NCI-H345 treated with DMSO at 0.1 percent for 48 hours (cell line): ENCODE measurements around the gene TTYH3.
"Not testable (repeated sequence)": the region's sequence is repeated elsewhere in the genome, so short reads cannot be mapped to it uniquely, and the experiment has no call there.

Source experiments
- DNase-seq: peaks from one replicate; lab custom pipeline; 2025; ENCODE audit not compliant: unreplicated experiment; lab: John Stamatoyannopoulos, UW

The TTYH3 gene, protein sequence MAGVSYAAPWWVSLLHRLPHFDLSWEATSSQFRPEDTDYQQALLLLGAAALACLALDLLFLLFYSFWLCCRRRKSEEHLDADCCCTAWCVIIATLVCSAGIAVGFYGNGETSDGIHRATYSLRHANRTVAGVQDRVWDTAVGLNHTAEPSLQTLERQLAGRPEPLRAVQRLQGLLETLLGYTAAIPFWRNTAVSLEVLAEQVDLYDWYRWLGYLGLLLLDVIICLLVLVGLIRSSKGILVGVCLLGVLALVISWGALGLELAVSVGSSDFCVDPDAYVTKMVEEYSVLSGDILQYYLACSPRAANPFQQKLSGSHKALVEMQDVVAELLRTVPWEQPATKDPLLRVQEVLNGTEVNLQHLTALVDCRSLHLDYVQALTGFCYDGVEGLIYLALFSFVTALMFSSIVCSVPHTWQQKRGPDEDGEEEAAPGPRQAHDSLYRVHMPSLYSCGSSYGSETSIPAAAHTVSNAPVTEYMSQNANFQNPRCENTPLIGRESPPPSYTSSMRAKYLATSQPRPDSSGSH

DNA sequence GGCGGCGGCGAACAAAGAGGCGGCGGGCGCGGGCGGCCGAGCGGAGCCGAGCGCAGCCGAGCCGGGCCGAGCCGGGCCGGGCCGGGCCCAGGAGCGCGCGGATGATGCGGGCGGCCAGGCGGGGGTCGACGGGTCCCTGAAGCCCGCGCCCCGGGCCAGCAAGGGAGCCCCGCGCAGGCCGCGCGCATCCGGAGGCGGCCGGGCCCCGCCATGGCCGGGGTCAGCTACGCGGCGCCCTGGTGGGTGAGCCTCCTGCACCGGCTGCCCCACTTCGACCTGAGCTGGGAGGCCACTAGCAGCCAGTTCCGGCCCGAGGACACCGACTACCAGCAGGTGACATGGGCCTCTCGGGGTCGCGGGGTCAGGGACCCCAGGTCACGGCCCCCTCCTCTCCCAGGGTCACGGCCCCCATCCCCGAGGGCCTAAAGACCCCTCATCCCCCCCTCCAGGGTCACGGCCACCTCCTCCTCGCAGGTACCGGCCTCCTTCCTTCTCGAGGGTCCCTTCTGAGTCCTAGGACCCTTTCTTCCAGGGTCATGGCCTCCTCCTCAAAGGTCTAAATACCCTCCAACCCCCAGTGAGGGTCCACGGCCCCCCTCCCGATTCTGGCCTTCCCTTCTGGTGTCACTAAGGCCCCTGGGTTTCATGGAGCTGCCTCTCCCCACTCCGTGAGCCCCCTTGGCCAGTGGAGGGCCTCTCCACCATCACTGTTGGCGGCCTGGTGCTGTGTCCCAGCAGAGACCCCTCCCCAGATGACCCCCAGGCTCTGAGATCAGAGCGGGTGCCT is at the start of gene TTYH3:
Gene TTYH3 (plus strand): TSS at position 41 of the 787 bp plus-strand sequence. CDS start 170 bp downstream, at position 211.
- no peak for DNase-seq

DNA sequence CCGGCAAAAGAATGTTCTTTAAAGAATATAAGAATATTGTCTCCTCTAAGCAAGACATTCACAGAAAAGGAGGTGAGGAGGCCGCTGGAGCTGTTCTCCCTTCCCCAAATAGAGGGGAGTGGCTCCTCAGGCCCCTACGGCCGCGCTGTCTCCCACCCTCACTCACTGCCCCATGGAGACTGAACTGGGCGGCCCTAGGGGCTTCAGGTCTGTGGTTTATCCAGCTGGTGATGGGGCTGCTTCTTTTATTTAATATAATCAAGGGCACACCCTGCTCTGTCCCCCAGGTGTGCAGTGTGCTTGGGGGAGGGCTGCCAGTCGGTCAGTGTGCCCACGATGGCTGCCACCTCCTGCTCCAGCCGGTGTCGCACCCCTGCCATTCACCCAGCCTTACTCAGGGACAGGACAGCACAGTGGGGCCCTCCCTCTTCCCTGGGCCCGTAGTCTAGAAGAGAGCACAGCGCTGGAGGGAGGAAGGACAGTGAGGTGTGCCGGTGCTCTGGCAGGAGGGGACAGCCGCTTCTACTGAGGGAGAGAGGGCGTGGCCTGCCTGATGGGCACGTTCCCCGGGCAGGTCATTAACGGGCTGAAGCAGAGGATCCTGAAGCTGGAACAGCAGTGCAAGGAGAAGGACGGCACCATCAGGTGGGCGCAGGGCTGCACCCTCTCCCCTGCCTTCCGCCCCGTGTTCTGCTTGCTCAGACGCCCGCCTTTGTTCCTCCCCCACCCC is 49.6 kb upstream of the TTYH3 start:
- DNase-seq = no peak

DNA sequence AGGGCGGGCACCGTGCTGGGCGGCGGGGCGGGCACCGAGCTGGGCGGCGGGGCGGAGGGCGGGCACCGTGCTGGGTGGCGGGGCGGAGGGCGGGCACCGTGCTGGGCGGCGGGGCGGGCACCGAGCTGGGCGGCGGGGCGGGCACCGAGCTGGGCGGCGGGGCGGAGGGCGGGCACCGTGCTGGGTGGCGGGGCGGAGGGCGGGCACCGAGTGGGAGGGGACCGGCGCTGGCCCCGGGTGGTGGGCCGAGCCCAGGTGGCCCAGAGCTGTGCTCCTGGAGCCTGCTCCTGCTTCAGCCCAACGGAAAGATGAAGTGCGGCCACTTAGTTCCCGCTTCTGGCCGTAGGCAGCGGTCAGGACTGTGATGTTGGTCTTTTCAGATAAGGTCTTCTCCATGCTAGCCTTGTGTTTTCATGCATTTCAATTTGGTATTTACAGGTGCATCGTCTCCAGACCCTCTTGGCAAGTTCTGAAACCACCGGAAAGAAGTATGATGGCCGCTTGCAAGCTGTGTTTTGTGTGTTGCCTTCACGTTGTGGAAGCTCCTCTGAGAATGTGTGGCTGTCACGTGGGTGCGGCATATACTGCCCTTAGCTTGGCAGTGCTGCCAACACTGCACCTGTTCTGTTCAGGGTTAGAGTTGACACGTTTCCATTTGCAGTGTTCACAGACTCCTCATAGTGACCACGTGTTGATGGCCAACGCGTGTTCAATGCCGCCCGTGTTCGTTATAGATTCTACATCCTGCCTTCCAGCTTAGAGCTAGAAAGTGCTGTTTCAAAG is 47.8 kb upstream of the TTYH3 start:
- DNase-seq = no peak

DNA sequence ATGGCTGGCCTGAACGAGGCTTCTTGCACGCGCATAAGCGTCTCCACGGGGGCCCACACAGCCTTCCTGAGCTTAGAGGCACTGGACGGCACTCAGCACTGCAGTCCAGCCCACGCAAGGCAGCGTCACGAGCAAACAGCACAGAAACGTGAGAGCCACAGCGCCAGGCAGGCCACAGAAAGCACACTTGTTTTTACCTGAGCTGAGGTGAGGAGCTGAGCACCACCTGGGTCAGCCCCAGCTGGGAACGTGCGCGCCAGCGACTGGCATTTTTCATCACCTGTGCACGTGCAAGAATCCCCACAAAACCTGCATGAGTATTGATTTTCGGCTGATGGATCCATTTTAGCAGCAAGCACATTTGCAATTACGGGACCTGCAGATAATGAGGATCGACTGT is 46.3 kb upstream of the TTYH3 start:
- DNase-seq = no peak

DNA sequence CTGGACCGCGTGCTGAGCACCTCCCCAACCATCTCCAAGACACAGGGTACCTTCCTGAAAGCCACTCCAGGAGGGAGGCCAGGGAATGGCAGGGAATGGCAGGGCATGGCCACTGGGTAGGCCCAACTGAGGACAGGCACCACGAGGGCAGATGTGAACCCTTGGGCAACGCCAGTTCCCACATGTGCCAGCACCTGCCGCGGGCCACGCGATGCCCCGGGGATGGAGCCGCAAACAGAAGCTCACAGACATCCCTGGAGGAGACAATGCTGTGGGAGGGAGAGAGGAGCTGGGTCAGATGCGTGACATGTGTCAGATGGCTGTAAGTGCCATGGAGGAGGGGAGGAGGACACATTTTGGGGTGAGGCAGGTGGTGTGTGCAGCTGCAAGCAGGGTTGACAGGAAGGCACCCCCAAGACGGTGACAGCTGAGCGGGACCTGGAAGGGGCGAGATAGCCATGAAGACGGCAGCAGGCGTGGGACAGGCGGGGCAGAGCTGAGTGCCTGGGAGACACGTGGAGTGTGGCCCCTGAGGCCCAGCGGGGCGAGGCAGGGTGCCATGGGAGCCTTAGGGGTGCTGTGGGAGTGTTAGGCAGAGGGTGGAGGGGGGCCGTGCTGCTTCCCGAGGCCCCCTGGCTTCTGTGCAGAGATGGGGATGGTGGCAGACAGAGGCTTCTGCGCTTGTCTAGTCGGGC is 45.3 kb upstream of the TTYH3 start:
- DNase-seq = no peak

DNA sequence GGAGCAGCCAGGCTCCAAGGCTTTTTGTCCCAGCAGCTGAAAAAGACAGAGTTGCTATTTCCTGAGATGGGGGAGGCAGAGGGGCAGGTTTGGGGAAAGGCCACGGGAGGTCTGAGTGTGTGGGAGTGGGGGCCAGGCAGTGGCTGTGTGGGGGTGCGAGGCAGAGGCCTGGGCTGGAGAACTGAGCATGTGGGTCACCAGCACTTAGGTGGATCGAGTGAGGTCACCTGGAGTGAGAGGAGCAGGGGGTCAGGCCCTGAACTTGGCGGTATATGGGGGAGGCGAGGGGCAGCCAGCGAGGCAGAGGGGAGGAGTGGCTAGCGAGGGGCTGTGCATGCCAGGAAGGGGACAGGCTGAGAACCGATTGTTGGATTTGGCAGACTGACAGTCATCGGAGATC is 44.7 kb upstream of the TTYH3 start:
- DNase-seq = no peak

DNA sequence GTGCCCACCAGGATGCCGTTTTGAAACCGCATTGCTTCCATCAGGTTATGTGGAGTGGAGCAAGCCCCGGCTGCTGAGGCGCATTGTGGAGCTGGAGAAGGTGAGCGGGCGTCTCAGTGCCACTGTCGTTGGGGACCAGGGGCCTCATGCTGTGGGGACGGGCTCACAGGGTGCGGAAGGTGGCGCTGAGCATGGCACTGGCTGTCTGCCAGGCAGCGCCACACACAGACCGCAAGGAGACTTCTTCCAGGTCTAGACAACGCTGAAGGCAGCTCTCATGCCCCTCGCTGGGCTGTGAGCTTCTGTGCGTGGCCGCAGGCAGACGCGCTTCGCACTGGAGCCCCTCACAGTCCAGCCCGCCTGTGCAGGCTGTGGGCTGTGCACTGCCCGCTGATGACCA is 44.0 kb upstream of the TTYH3 start:
- no peak for DNase-seq

DNA sequence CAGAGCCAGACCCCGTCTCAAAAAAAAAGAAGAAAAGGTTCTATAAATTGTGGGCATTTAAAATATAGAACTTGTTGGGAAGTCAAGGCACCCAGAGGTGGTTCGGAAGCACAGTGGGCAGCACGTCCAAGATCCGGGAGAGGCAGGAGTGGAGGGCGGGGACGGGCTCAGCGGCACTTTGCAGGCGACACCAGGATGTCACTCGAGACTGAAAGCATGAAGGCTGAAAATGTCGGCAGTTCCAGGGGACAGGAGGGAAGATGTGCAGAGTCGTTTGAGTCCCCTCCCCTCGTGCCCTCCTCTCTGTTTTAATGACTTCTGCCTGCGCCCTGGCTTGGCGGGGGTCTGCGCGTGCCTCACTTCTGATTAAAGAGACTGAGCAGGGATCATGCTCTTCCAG is 42.4 kb upstream of the TTYH3 start:
- no peak for DNase-seq

DNA sequence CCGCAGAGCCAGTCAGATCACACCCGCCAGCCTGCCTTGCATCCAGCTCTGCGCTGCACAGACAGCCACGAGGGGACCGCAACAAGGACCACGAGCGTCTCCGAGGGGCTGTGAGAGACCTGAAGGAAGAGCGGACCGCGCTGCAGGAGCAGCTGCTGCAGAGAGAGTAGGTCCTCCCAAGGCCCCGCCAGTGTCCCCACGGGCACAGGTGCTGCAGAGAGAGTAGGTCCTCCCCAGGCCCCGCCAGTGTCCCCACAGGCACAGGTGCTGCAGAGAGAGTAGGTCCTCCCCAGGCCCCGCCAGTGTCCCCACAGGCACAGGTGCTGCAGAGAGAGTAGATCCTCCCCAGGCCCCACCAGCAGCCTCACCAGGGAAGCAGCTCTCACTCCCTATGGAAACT is 41.8 kb upstream of the TTYH3 start:
- DNase-seq = not testable (repeated sequence)

DNA sequence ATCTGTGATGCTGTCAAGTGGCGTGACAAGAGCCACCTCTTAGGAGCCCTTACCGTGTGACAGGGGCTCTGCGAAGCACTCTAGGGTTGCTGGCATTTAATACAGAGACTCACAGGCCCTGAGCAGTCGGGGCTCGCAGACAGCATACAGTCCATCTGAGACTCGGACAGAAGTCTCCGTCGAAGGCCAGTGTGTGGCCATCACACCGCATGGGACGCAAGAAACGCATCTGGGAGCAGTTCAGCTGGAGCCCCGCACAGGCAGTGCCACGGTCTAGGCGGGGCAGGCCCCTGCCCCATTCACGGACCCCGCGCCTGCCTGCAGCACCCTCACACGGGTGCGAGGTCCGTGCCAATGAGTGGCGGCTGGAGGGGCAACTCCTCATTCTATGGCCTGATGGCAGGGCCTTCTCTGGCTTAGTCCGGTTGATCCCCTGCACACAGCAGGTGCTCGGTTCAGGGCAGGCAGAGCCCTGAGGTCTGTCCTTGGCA is 39.4 kb upstream of the TTYH3 start:
- DNase-seq = no peak

DNA sequence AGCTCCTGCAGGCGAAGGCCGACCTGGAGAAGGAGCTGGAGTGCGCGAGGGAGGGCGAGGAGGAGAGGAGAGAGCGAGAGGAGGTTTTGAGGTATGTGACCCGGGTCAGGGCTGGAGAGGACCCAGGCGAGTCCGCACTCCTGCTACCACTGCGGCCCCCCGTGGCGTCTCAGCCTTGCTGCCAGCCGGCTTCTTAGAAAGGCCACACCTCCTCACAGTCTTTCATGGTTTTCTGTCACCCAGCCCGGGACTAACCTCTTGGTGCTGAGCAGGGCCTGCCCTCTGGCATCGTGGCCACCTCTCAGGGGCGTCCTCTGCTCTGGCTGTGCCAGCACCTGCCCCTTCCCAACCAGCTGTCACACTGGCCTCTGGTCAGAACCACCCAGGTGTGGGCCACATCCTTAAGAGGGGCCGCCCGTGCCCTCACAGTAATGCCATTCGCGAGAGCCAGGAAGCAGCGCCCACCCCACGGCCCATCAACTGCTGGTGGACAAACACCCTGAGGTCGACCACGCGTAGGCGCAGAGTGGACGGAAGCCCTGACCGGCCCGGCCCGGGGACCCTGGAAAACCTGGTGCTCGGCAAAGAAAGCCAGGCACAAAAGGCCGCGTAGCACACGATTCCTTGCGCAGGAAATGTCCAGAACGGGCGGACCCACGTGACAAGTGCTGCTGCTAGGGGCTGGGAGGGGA is 38.6 kb upstream of the TTYH3 start:
- no peak for DNase-seq

DNA sequence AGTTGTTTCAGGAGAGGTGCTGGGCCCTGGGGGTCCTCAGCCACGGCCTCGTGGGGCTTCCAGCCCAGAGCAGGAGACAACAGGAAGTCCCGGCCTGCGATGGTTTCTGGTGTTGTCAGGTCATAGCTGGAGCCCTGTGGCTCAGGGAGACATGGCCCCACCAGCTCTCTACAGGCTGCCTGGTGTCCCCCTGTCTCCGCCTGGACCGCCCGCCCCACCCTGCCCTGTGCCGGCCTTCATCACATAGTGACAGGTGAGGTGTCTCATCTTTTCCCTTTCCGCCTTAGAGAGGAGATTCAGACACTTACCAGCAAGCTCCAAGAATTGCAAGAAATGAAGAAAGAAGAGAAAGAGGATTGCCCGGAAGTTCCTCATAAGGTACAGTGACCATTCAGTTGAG is 37.2 kb upstream of the TTYH3 start:
- no peak for DNase-seq

DNA sequence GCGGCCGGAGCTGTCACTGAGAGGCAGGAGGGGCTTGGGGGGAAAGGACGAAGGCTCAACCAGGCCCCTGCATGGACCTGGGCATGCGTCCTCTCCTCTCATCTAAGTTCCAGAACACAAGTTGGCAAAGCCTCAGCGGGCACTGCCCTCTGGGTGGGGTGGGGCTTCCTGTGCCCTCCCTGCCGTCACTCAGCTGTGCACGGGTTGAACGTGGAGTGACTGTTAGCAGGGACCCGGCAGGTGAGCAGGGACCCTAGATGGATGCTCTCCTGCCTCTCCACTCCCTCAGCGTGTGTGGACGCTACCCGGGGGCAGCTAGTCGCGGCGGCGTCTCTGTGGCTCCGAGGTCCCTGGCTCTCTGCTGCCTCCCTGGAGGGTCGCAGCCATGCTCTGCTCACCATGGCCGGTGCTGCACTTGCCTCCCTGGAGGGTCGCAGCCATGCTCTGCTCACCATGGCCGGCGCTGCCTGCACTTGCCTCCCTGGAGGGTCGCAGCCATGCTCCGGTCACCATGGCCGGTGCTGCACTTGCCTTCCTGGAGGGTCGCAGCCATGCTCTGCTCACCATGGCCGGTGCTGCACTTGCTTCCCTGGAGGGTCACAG is 36.4 kb upstream of the TTYH3 start:
- no peak for DNase-seq

DNA sequence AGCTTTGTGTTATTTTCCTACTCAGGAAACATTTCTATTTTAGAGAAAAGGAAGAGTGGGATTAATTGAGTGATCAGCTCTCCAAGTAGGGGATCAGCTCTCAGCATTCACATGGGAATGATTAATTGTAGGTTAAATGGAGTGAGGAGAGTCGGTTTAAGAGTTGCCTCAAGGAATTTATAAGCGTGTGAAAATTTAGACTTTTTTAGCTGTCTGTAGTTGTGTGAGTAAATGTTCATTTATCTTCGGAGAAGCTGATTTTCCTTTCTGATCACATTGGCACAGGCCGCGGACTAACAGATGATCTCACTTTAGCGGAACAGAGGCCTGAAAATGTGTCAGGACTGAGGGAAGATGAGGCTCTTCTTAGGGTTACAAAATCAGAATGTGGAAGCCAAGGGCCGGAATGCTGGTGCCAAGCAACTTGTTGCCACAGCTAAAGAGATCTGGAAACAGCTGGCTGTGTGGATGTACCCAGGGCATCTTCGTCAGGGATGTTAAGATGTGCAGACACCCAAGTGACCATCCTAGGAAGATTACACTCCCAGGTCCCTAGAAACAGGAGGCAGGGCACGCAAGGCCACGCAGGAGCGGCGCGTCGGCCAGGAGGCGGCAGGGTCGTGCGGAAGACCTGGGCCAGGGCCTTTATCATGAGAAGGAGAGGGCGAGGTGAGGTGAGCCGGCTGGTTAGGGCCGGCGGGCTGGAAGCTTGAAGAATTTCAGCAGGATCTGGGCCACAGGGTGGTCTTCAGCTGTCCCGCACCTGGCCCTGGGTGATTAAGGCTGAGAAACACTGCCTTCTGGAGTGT is 35.1 kb upstream of the TTYH3 start:
- DNase-seq = no peak

DNA sequence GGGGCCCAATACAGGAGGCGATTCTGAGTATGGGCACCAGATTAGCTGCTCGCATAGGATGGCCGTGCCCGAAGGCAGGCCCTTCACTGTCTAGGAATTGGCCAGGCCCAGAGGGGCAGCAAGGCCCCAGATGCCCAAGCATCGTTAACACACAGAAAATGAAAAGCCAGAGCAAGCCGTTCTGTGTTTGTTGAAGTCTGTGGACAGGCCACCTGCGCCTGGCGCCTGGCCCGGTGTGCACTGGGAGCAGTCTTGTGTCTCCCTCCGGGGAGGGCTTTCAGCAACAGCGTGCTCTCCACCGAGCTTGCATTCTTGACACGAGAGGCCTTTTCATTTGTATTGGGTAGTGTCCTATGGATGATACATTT is 34.5 kb upstream of the TTYH3 start:
- no peak for DNase-seq

DNA sequence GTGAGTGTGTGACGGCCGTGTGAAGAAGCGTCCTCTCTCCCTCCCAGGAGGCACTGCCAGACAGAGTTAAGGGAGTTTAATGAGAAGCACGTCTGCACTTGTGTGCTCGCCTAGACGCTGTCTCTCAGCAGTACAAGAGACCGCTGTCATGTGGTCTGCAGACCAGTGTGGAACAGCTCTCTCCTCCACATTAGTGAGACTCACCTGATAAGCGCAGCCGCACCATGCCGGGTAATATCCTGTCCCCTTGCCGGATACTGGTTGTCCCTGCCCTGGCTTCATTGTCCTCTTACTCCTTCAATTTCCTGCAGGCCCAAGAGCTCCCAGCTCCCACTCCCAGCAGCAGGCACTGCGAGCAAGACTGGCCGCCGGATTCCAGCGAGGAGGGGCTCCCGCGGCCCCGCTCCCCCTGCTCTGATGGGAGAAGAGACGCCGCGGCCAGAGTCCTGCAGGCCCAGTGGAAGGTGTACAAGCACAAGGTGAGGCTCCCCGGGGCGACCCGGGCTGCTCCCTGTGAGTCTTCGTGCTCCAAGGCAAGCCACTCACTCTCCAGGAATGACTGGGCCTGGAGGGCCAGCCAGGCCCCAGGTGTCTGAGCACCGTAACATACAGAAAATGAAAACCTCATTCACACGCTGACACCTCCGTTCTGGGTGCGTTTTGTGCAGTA is 33.5 kb upstream of the TTYH3 start:
- no peak for DNase-seq

DNA sequence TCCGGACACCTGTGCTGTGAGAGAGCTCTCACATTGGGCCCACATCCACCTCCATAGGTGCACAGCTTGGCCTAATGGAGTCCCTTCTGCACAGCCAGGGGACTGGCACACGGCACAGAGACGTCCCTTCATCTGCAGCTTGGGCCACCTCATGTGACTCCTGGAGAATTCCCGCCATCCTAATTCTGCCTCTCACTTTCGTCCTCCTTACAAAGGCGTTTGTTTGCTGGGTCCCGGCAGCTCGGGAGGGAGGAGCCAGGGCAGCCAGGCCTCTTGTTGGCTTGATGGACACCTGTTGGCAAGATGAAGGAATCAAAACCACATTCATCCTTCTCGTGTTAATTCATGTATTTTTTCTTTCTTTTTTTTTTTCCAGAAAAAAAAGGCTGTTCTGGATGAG is 30.7 kb upstream of the TTYH3 start:
- no peak for DNase-seq

DNA sequence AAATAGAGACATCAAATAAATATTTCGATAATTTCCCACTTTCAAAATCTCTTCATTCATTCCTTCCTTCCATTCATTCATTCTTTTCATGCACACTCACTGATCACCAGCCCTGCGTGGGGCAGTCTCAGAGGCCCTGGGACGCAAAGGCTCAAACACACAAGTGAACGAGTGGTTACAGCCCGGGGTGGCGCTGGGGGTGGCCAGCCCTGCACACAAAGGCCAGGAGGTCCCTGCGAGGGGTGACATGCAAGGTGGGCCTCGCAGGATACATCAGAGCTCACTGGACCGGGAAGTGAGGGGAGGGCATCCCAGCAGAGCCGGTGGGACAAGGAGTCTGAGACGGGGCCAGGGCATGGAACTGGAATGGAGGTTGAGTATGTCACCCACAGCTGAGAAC is 29.9 kb upstream of the TTYH3 start:
- no peak for DNase-seq
